Measurements from ENCODE around the gene ANKRD13A.
"Not testable (repeated sequence)": the region's sequence is repeated elsewhere in the genome, so short reads cannot be mapped to it uniquely, and the experiment has no call there.

Gene ANKRD13A

GRCh38 chr12:110007881-110008280, 8.7 kb downstream of the ANKRD13A start:
- DNase-seq (ENCODE audit: low read depth) = no peak

GRCh38 chr12:110008681-110009398, 9.6 kb downstream of the ANKRD13A start:
- DNase-seq (ENCODE audit: low read depth) = not testable (repeated sequence)

GRCh38 chr12:110010853-110011723, 11.9 kb downstream of the ANKRD13A start:
- DNase-seq (ENCODE audit: low read depth) = no peak

GRCh38 chr12:110012137-110012536, 12.9 kb downstream of the ANKRD13A start:
- DNase-seq (ENCODE audit: low read depth) = no peak

GRCh38 chr12:110012659-110013058, 13.4 kb downstream of the ANKRD13A start:
- no peak for DNase-seq (ENCODE audit: low read depth)

- DNase-seq (ENCODE audit: low read depth) = no peak
Measured at GRCh38 chr12:110015132-110015531, 15.9 kb downstream of the ANKRD13A start.

GRCh38 chr12:110020956-110021355, 21.7 kb downstream of the ANKRD13A start:
- no peak for DNase-seq (ENCODE audit: low read depth)

- DNase-seq (ENCODE audit: low read depth) = no peak
Measured at GRCh38 chr12:110023059-110023980, 24.1 kb downstream of the ANKRD13A start.

- no peak for DNase-seq (ENCODE audit: low read depth)
Measured at GRCh38 chr12:110024051-110024450, 24.8 kb downstream of the ANKRD13A start.

- no peak for DNase-seq (ENCODE audit: low read depth)
Measured at GRCh38 chr12:110028323-110028722, 29.1 kb downstream of the ANKRD13A start.

GRCh38 chr12:110029290-110029815, 30.1 kb downstream of the ANKRD13A start:
- no peak for DNase-seq (ENCODE audit: low read depth)

- DNase-seq (ENCODE audit: low read depth) = no peak
Measured at GRCh38 chr12:110033888-110034287, 34.7 kb downstream of the ANKRD13A start.

- no peak for DNase-seq (ENCODE audit: low read depth)
Measured at GRCh38 chr12:110035534-110036104, 36.4 kb downstream of the ANKRD13A start.

GRCh38 chr12:110037315-110037714, 38.1 kb downstream of the ANKRD13A start:
- DNase-seq (ENCODE audit: low read depth) = no peak

GRCh38 chr12:110038741-110039084, 39.5 kb downstream of the ANKRD13A start:
- DNase-seq (ENCODE audit: low read depth) = no peak

GRCh38 chr12:110039085-110039807, 40.0 kb downstream of the ANKRD13A start:
- no peak for DNase-seq (ENCODE audit: low read depth)

- DNase-seq (ENCODE audit: low read depth) = no peak
Measured at GRCh38 chr12:110042264-110042663, 43.0 kb downstream of the ANKRD13A start.

- DNase-seq (ENCODE audit: low read depth) = no peak
Measured at GRCh38 chr12:110046451-110047187, 47.4 kb downstream of the ANKRD13A start.

GRCh38 chr12:110047297-110047940, 48.2 kb downstream of the ANKRD13A start:
- no peak for DNase-seq (ENCODE audit: low read depth)

Data from stimulated activated CD8-positive, alpha-beta memory T cell treated with anti-CD3 and anti-CD28 coated beads, Interleukin-4, amount 100 ng/mL, for 24 hours (primary cell).